Thymus (tissue), 11 donors: ENCODE results near the gene PBX1. TPM values are rescaled to one million over a fixed set of nuclear protein-coding genes. Genes with fewer than 3 reads are reported as not detected.

Experiments
- DNase-seq, 9 donors: peaks; one replicate each; pipeline ENCODE4 v3.0.0-alpha.2; 2013; ENCODE audit warnings: low spot score in 9 of 9, low read depth in 6 of 9, missing footprints in 1 of 9
- H3K27ac ChIP-seq, 2 donors: one replicate each; pipeline ENCODE4 v1.5.1; 2013; ENCODE audit warnings: control low read depth in 1 of 2, low read depth in 1 of 2, low read length in 1 of 2, mild to moderate bottlenecking in 1 of 2, moderate library complexity in 1 of 2
- H3K27me3 ChIP-seq, 2 donors: one replicate each; pipeline ENCODE4 v1.5.1; 2013; ENCODE audit warnings: low read length in 1 of 2; ENCODE audit not compliant: control insufficient read depth in 2 of 2, insufficient read depth in 1 of 2
- H3K36me3 ChIP-seq, 2 donors: one replicate each; pipeline ENCODE4 v1.5.1; 2013; ENCODE audit warnings: low read length in 1 of 2, mild to moderate bottlenecking in 1 of 2, moderate library complexity in 1 of 2; ENCODE audit not compliant: control insufficient read depth in 2 of 2, insufficient read depth in 2 of 2
- H3K4me1 ChIP-seq, 2 donors: one replicate each; pipeline ENCODE4 v1.5.1; 2013; ENCODE audit warnings: low read length in 2 of 2; ENCODE audit not compliant: control insufficient read depth in 2 of 2, insufficient read depth in 2 of 2
- H3K4me3 ChIP-seq, 2 donors: one replicate each; pipeline ENCODE4 v1.5.1; 2013; ENCODE audit warnings: low read length in 2 of 2, control low read depth in 1 of 2, mild to moderate bottlenecking in 1 of 2
- H3K9me3 ChIP-seq, 2 donors: one replicate each; pipeline ENCODE4 v1.5.1; 2013; ENCODE audit warnings: low read length in 1 of 2, mild to moderate bottlenecking in 1 of 2; ENCODE audit not compliant: control insufficient read depth in 2 of 2, insufficient read depth in 1 of 2
- WGBS: extraction: QIAGEN DNeasy Blood & Tissue Kit; methylation state at CpG from one replicate; pipeline ENCODE4 v1.1.7; 2013; 5-methylcytosine and 5-hydroxymethylcytosine counted together
- polyA plus RNA-seq: library from polyadenylated mRNA; stranded (reverse); fragments of 200-250 nt; gene quantifications from one replicate; pipeline ENCODE4 v1.2.3, GENCODE V29; 2013
- total RNA-seq: library from RNA; stranded (reverse); fragments of 120-200 nt; gene quantifications from one replicate; pipeline ENCODE4 v1.2.4, GENCODE V29; 2013
- donor health status: healthy.

The PBX1 gene
- total and polyA plus RNA-seq, 2 donors: 12.7 to 12.9 TPM

- Histone ChIP-seq H3K27ac (no peak overlapping the region), H3K36me3 (no peaks in the 10 kb centered on the region), H3K4me3 (no peak overlapping the region), H3K4me1 (no peaks in the 10 kb centered on the region), H3K27me3 (no peaks in the 10 kb centered on the region), H3K9me3 (no peaks in the 10 kb centered on the region)
- DNase-seq: no peak
- 94% methylated on average over 13 of the region's 13 CpGs for whole genome bisulfite sequencing
These were observed 78.7 kb downstream of the PBX1 start for GRCh38 chr1:164637461-164638375.

DNA sequence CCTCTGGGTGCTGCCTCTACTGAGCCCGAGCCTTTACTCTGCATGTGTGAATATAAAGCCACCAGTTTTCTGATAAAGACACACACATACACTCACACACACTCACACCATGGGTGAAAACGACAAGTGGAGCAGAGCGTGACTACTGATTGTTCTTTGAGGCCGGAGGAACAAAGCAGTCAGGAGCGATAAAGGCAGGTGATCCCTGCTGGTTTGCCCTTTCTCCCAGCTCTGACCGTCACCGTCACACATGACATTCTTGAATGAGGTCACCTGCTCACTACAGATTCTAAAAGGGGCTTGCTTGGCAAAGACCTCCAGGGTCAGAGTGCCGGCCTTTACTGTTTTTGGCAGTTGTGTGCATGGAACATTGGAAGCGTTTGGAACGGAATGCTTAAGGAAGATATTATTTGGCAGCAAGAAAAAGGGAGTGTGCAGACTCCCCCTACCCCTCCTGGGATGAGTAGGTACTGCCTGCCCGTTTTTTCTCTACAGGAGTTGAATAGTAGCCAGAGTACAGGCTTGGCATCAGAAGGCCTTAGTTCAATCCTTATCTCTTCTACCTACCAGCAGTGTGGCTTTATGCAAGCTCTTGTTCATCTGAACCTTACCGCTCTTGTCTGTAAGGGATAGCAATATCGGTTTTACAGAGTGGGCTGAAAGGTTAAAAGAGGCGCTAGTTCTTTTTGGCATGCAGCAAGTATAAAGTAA, 79.7 kb downstream of the PBX1 start:
- H3K4me1 ChIP-seq: no peaks in the 10 kb centered on the region
- H3K27ac ChIP-seq: no peak overlapping the region

GRCh38 chr1:164640686-164641352, 81.8 kb downstream of the PBX1 start:
- Histone ChIP-seq H3K27ac (no peak overlapping the region), H3K27me3 (no peaks in the 10 kb centered on the region), H3K9me3 (no peaks in the 10 kb centered on the region), H3K4me3 (no peak overlapping the region), H3K4me1 (no peaks in the 10 kb centered on the region), H3K36me3 (no peaks in the 10 kb centered on the region)
- no peak for DNase-seq
- 93% methylated on average over 5 of the region's 5 CpGs for WGBS

More for the DNA sequence above, 79.7 kb downstream of the PBX1 start:
- DNase-seq: no peak
- Histone ChIP-seq H3K4me3 (no peak overlapping the region), H3K36me3 (no peaks in the 10 kb centered on the region), H3K9me3 (no peaks in the 10 kb centered on the region), H3K27me3 (no peaks in the 10 kb centered on the region)
- WGBS: 94% methylated on average over 14 of the region's 14 CpGs

DNA sequence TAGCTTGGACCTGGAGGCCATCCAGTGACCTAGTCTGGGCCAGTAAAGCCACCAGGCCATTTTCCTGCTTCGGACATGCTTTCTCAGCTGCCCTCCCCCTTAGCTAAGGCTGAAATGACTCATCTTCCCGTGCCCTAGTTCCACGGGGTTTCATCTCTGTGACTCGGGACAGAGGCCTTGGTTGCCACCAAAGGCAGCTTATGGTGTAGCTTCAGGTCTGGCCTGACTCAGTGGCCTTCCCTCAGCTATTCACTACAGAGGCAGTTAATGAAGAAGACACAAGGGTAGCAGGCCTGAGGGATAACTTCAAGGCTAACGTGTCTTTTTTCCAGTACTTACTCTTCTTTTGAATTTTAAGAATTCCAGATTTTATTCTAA, 82.4 kb downstream of the PBX1 start:
- no peaks in the 10 kb centered on the region for H3K27me3 ChIP-seq
- no peaks in the 10 kb centered on the region for H3K36me3 ChIP-seq
- H3K27ac ChIP-seq: no peak overlapping the region
- H3K9me3 ChIP-seq: no peaks in the 10 kb centered on the region
- no peak for DNase-seq
- no peak overlapping the region for H3K4me3 ChIP-seq
- 91% methylated on average over 5 of the region's 5 CpGs for whole genome bisulfite sequencing
- no peaks in the 10 kb centered on the region for H3K4me1 ChIP-seq

DNA sequence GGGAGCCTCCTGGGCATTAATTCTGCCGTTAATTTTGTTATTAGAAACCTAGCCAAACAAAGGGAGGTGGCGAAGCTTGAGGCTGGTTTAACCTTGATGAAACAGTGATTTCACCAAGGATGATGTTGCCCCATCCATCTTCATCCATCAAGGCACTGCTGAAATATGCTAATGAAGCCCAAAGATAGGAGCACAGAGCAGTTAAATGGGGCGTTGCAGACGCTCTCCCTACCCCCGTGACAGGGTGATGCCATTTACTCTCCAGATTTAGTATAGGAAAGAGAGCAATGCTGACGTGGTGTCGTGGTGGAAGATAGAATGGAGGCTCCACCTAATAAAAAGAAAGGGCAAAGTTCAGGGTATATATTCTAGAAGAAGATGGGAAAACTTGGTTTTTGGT, 84.0 kb downstream of the PBX1 start:
- H3K36me3 ChIP-seq: no peaks in the 10 kb centered on the region
- 96% methylated on average over 7 of the region's 7 CpGs for WGBS
- H3K27ac ChIP-seq: no peak overlapping the region
- H3K27me3 ChIP-seq: no peaks in the 10 kb centered on the region
- no peak overlapping the region for H3K4me3 ChIP-seq
- DNase-seq: no peak
- H3K9me3 ChIP-seq: no peaks in the 10 kb centered on the region
- H3K4me1 ChIP-seq: no peaks in the 10 kb centered on the region

DNA sequence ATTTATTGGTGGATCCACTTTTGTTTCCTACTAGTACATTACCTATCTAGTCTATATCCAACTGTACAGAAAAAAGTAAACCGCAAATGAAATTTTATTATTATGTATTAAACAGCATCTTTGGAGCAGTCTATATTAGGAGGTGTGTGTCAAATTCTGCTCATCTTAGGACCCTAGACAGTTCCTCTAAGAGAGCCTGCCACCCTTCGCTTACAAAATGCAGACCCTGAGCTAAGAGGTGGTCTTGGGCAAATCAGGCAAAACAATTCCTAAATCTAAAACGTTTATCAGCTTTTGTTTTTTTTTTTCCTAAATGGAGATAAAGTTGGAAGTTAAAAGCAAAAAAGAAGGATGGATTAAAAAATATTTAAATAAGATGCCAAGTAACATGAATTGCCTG, 85.3 kb downstream of the PBX1 start:
- no peak overlapping the region for H3K27ac ChIP-seq
- no peaks in the 10 kb centered on the region for H3K27me3 ChIP-seq
- no peaks in the 10 kb centered on the region for H3K36me3 ChIP-seq
- H3K9me3 ChIP-seq: no peaks in the 10 kb centered on the region
- no peaks in the 10 kb centered on the region for H3K4me1 ChIP-seq
- 95% methylated on average over 3 of the region's 3 CpGs for WGBS
- DNase-seq: no peak
- no peak overlapping the region for H3K4me3 ChIP-seq

GRCh38 chr1:164644774-164645644, 86.0 kb downstream of the PBX1 start:
- Histone ChIP-seq H3K4me3 (no peak overlapping the region), H3K4me1 (no peaks in the 10 kb centered on the region), H3K9me3 (no peaks in the 10 kb centered on the region), H3K36me3 (no peaks in the 10 kb centered on the region), H3K27me3 (no peaks in the 10 kb centered on the region), H3K27ac (peak overlapping the region in 1 of 2 donors; percentile 24)
- DNase-seq: no peak
- WGBS: 86% methylated on average over 6 of the region's 6 CpGs

GRCh38 chr1:164645921-164646320, 86.9 kb downstream of the PBX1 start:
- DNase-seq: no peak
- no peaks in the 10 kb centered on the region for H3K9me3 ChIP-seq
- WGBS: 99% methylated on average over 2 of the region's 2 CpGs
- no peaks in the 10 kb centered on the region for H3K4me1 ChIP-seq
- no peak overlapping the region for H3K4me3 ChIP-seq
- H3K27me3 ChIP-seq: no peaks in the 10 kb centered on the region
- no peaks in the 10 kb centered on the region for H3K36me3 ChIP-seq
- H3K27ac ChIP-seq: no peak overlapping the region
